Caco-2 (cell line): ENCODE measurements around the gene RFTN1. TPM values are rescaled to one million over a fixed set of nuclear protein-coding genes. Genes with fewer than 3 reads are reported as not detected.

Source experiments
- BruUV-seq: library from RNA; stranded (reverse); fragments of 400-500 nt; replicated peaks from 2 replicates; lab custom pipeline; 2021; lab: Mats Ljungman, UMichigan
- CTCF ChIA-PET: fragments of 300-600 bp; sonication (Branson Sonifier 250); formaldehyde crosslinking; loops from one replicate; lab custom pipeline; 2022; ENCODE audit warnings: antibody characterized with exemption; lab: Charles Lee
- POLR2A ChIA-PET: fragments of 300-600 bp; sonication (Branson Sonifier 250); formaldehyde crosslinking; loops from one replicate; lab custom pipeline; 2022; ENCODE audit warnings: antibody characterized with exemption; lab: Charles Lee
- DNase-seq, 2 experiments: peaks; one replicate each; pipeline versions ENCODE4 v3.0.0 to v3.0.0-alpha.2; 2020 to 2022
- H3K27me3 ChIP-seq: replicated peaks from 2 replicates; pipeline ENCODE4 v1.6.0; 2011; ENCODE audit warnings: low read length; ENCODE audit not compliant: control insufficient read depth, insufficient read depth
- H3K36me3 ChIP-seq: 2 replicates; pipeline ENCODE4 v1.5.1; 2011; ENCODE audit warnings: low read length; ENCODE audit not compliant: control insufficient read depth, insufficient read depth
- H3K4me1 ChIP-seq: fragments of 250-450 bp; sonication (Bioruptor Pico); 2 replicates; pipeline ENCODE4 v1.5.1; 2020; ENCODE audit warnings: mild to moderate bottlenecking
- H3K4me3 ChIP-seq: 2 replicates; pipeline ENCODE4 v1.5.1; 2011; ENCODE audit warnings: low read depth, mild to moderate bottlenecking, control low read depth, low read length
- H3K9me3 ChIP-seq: fragments of 250-450 bp; sonication (Bioruptor Pico); 2 replicates; pipeline ENCODE4 v1.5.1; 2020; ENCODE audit warnings: mild to moderate bottlenecking, moderate library complexity
- H3K27ac Mint-ChIP-seq: one replicate; pipeline ENCODE4 v1.8.0; 2022; ENCODE audit warnings: mixed read lengths; ENCODE audit not compliant: unreplicated experiment
- H3K27me3 Mint-ChIP-seq: one replicate; pipeline ENCODE4 v1.8.0; 2022; ENCODE audit warnings: mixed read lengths; ENCODE audit not compliant: insufficient read depth, unreplicated experiment
- H3K36me3 Mint-ChIP-seq: one replicate; pipeline ENCODE4 v1.8.0; 2022; ENCODE audit warnings: mild to moderate bottlenecking, mixed read lengths; ENCODE audit not compliant: insufficient read depth, unreplicated experiment
- H3K4me1 Mint-ChIP-seq: one replicate; pipeline ENCODE4 v1.8.0; 2022; ENCODE audit warnings: low read depth, mixed read lengths; ENCODE audit not compliant: unreplicated experiment
- H3K4me3 Mint-ChIP-seq: one replicate; pipeline ENCODE4 v1.8.0; 2022; ENCODE audit warnings: mild to moderate bottlenecking, moderate library complexity, mixed read lengths; ENCODE audit not compliant: unreplicated experiment
- H3K9me3 Mint-ChIP-seq: one replicate; pipeline ENCODE4 v1.8.0; 2022; ENCODE audit warnings: mixed read lengths; ENCODE audit not compliant: unreplicated experiment
- intact Hi-C: fragments of 100-400 bp; cut with micrococcal nuclease; formaldehyde crosslinking; loops from one replicate; pipeline ENCODE4 v1.10.0; 2022; ENCODE audit not compliant: unreplicated experiment
- total RNA-seq: library from RNA; stranded (reverse); gene quantifications from 2 replicates; pipeline ENCODE4 v1.2.3, GENCODE V29; 2022
- TF ChIP-seq, protein P1 (sequence below), 2 experiments: fragments of 200-600 bp in 1 of 2; IDR thresholded peaks; 1 replicate in 1 of 2; 2 replicates in 1 of 2; pipeline versions ENCODE4 v1.5.1 to v1.8.0; 2011 to 2022; ENCODE audit warnings: antibody characterized with exemption in 1 of 2, control low read depth in 1 of 2, inconsistent platforms in 1 of 2, low read depth in 1 of 2, low read length in 1 of 2, mild to moderate bottlenecking in 1 of 2, moderate library complexity in 1 of 2; ENCODE audit not compliant: insufficient read depth in 1 of 2, severe bottlenecking in 1 of 2, unreplicated experiment in 1 of 2

The RFTN1 gene
- total RNA-seq, 1 experiment from 2014 or later = 10.2 TPM

DNA sequence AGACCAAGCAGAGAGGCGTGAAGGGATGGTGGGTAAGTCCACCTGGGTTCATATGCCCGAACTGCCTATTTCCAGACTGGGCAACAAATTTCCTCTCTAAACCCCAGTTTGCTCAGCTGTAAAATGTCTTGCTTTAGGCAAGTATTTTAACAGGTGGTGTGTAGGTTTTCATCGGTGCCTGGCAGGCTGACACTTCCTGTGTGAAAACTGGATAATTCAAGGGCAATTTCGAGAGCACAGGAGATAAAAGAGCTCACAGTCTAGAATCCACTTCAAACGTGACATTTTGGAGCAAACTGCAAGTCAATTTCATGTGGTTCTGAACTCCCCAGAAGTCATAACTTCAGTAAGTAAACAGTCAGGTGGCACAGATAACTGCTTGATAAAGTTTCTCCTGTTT lies 136.3 kb downstream of the RFTN1 start:
- BruUV-seq = no TSS peak
- Mint-ChIP-seq H3K27ac (no peak overlapping the region), H3K9me3 (no peaks in the 10 kb centered on the region), H3K4me1 (peaks cover 21% of the 10 kb centered on the region), H3K36me3 (no peaks in the 10 kb centered on the region), H3K4me3 (no peak overlapping the region), H3K27me3 (no peaks in the 10 kb centered on the region)
- no peak for DNase-seq
- no peaks in the 10 kb centered on the region for H3K36me3 ChIP-seq
- no peaks in the 10 kb centered on the region for H3K9me3 ChIP-seq
- H3K27me3 ChIP-seq = no peaks in the 10 kb centered on the region
- no peak overlapping the region for H3K4me3 ChIP-seq
- TF ChIP-seq, protein P1, sequence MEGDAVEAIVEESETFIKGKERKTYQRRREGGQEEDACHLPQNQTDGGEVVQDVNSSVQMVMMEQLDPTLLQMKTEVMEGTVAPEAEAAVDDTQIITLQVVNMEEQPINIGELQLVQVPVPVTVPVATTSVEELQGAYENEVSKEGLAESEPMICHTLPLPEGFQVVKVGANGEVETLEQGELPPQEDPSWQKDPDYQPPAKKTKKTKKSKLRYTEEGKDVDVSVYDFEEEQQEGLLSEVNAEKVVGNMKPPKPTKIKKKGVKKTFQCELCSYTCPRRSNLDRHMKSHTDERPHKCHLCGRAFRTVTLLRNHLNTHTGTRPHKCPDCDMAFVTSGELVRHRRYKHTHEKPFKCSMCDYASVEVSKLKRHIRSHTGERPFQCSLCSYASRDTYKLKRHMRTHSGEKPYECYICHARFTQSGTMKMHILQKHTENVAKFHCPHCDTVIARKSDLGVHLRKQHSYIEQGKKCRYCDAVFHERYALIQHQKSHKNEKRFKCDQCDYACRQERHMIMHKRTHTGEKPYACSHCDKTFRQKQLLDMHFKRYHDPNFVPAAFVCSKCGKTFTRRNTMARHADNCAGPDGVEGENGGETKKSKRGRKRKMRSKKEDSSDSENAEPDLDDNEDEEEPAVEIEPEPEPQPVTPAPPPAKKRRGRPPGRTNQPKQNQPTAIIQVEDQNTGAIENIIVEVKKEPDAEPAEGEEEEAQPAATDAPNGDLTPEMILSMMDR (IDR thresholded peaks at IDR 0.05; ENCODE audit: insufficient read depth in 1 of 2, low read depth in 1 of 2, low read length in 1 of 2, severe bottlenecking in 1 of 2, unreplicated experiment in 1 of 2) = no peak
- H3K4me1 ChIP-seq = peaks cover 8% of the 10 kb centered on the region
- POLR2A ChIA-PET = no interaction called here
- intact Hi-C loops = no loop called here
- CTCF ChIA-PET = no interaction called here

DNA sequence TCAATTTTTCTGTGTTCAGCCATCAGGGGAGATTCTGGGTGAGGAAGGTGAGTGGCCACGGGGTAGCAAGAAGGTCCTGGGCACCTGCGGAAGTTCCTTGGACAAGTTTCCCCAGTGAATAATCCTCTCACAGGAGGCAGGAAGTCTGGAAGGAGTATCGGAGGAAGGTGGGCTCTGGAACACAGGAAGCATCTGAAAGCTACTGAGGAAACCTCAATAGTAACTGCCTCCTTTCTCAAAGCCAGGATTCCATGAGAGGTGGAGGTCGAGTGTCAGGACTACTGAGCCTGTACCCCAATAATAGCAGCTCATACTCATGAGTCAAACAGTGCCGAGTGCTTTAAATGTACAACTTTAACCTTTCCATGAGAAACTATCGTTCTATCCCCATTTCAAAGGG lies 137.6 kb downstream of the RFTN1 start:
- intact Hi-C loops = no loop called here
- H3K27me3 Mint-ChIP-seq = no peaks in the 10 kb centered on the region
- no peaks in the 10 kb centered on the region for H3K36me3 Mint-ChIP-seq
- POLR2A ChIA-PET = no interaction called here
- H3K4me3 Mint-ChIP-seq = no peak overlapping the region
- no TSS peak for BruUV-seq
- TF ChIP-seq, protein P1 (IDR thresholded peaks at IDR 0.05; ENCODE audit: insufficient read depth in 1 of 2, low read depth in 1 of 2, low read length in 1 of 2, severe bottlenecking in 1 of 2, unreplicated experiment in 1 of 2) = no peak
- peaks cover 26% of the 10 kb centered on the region for H3K4me1 Mint-ChIP-seq
- no peak for DNase-seq
- CTCF ChIA-PET = no interaction called here
- no peaks in the 10 kb centered on the region for H3K9me3 ChIP-seq
- no peaks in the 10 kb centered on the region for H3K9me3 Mint-ChIP-seq
- H3K4me1 ChIP-seq = peaks cover 20% of the 10 kb centered on the region
- H3K27ac Mint-ChIP-seq = no peak overlapping the region
- no peaks in the 10 kb centered on the region for H3K36me3 ChIP-seq
- H3K4me3 ChIP-seq = no peak overlapping the region
- H3K27me3 ChIP-seq = no peaks in the 10 kb centered on the region

DNA sequence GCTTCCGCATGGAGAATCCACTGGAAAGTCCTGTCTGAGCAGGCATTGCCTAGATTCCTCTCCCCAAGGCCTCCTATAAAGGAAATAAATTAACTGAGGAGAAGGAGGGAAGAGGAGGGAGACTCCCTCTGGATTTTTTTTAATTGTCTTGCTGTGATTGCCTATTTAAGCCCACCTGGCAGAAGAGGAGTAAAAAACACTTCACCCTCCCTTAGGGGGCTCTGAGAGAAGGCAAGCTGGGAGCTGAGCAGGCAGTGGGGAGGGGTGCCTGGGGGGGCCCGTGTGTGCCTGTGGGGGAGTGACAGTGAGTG lies 138.6 kb downstream of the RFTN1 start:
- no peak for DNase-seq
- no peaks in the 10 kb centered on the region for H3K36me3 Mint-ChIP-seq
- no TSS peak for BruUV-seq
- H3K4me3 Mint-ChIP-seq = no peak overlapping the region
- Histone ChIP-seq H3K36me3 (no peaks in the 10 kb centered on the region), H3K4me3 (no peak overlapping the region), H3K4me1 (peaks cover 30% of the 10 kb centered on the region), H3K9me3 (no peaks in the 10 kb centered on the region), H3K27me3 (no peaks in the 10 kb centered on the region)
- no peaks in the 10 kb centered on the region for H3K27me3 Mint-ChIP-seq
- H3K4me1 Mint-ChIP-seq = peaks cover 30% of the 10 kb centered on the region
- TF ChIP-seq, protein P1 (IDR thresholded peaks at IDR 0.05; ENCODE audit: insufficient read depth in 1 of 2, low read depth in 1 of 2, low read length in 1 of 2, severe bottlenecking in 1 of 2, unreplicated experiment in 1 of 2) = no peak
- POLR2A ChIA-PET = no interaction called here
- H3K9me3 Mint-ChIP-seq = no peaks in the 10 kb centered on the region
- H3K27ac Mint-ChIP-seq = no peak overlapping the region
- intact Hi-C loops = no loop called here
- CTCF ChIA-PET = no interaction called here
